GM23338 (cell line): Measurements from ENCODE around the gene PDE4B. TPM values are rescaled to one million over a fixed set of nuclear protein-coding genes. Genes with fewer than 3 reads are reported as not detected.

Experiments used
- ATAC-seq: fragments of 200-7000 bp; cut with Tn5 transposase; 3 replicates; pipeline ENCODE4 v1.9.1; 2020
- DNase-seq: peaks from one replicate; pipeline ENCODE4 v3.0.0-alpha.2; 2015; ENCODE audit warnings: low spot score
- H2AFZ ChIP-seq: fragments of 200-600 bp; sonication (generic); 2 replicates; pipeline ENCODE4 v1.8.0; 2016; ENCODE audit warnings: antibody characterized with exemption, mild to moderate bottlenecking, moderate library complexity
- H3F3A ChIP-seq: fragments of 200-600 bp; sonication (generic); replicated peaks from 2 replicates; pipeline ENCODE4 v1.8.0; 2017; ENCODE audit warnings: antibody characterized with exemption, mixed run types, low read depth
- H3K27ac ChIP-seq: fragments of 200-600 bp; sonication (generic); 2 replicates; pipeline ENCODE4 v1.6.1; 2016; ENCODE audit warnings: low read depth
- H3K27me3 ChIP-seq: fragments of 200-600 bp; sonication (generic); 2 replicates; pipeline ENCODE4 v1.8.0; 2016; ENCODE audit warnings: mild to moderate bottlenecking, mixed run types, moderate library complexity; ENCODE audit not compliant: insufficient read depth
- H3K36me3 ChIP-seq: fragments of 200-600 bp; sonication (generic); 2 replicates; pipeline ENCODE4 v1.8.0; 2016; ENCODE audit warnings: mild to moderate bottlenecking; ENCODE audit not compliant: insufficient read depth
- H3K4me1 ChIP-seq: fragments of 200-600 bp; sonication (generic); 2 replicates; pipeline ENCODE4 v1.8.0; 2016; ENCODE audit warnings: mild to moderate bottlenecking, moderate library complexity; ENCODE audit not compliant: insufficient read depth
- H3K4me2 ChIP-seq: fragments of 200-600 bp; sonication (generic); 2 replicates; pipeline ENCODE4 v1.7.1; 2017; ENCODE audit warnings: mixed run types
- H3K4me3 ChIP-seq: fragments of 200-600 bp; sonication (generic); 2 replicates; pipeline ENCODE4 v1.6.1; 2016; ENCODE audit warnings: mixed run types
- H3K79me2 ChIP-seq: fragments of 200-600 bp; sonication (generic); replicated peaks from 2 replicates; pipeline ENCODE4 v1.8.0; 2017; ENCODE audit warnings: mild to moderate bottlenecking; ENCODE audit not compliant: insufficient read depth
- H3K9me2 ChIP-seq: fragments of 200-600 bp; sonication (generic); 2 replicates; pipeline ENCODE4 v1.8.0; 2017; ENCODE audit not compliant: insufficient read depth
- H4K20me1 ChIP-seq: fragments of 200-600 bp; sonication (generic); replicated peaks from 2 replicates; pipeline ENCODE4 v1.8.0; 2017; ENCODE audit warnings: mild to moderate bottlenecking; ENCODE audit not compliant: insufficient read depth
- H3K27ac Mint-ChIP-seq: 2 replicates; pipeline ENCODE4 v1.8.0; 2020; ENCODE audit warnings: inconsistent platforms, mild to moderate bottlenecking, moderate library complexity, mixed read lengths
- H3K27me3 Mint-ChIP-seq: 3 replicates; pipeline ENCODE4 v1.8.0; 2022; ENCODE audit warnings: low read depth, mild to moderate bottlenecking, moderate library complexity, mixed read lengths, inconsistent platforms; ENCODE audit not compliant: insufficient read depth, poor library complexity
- H3K36me3 Mint-ChIP-seq: 3 replicates; pipeline ENCODE4 v1.8.0; 2021; ENCODE audit warnings: low read depth, mild to moderate bottlenecking, inconsistent platforms, moderate library complexity, mixed read lengths
- H3K4me1 Mint-ChIP-seq: 3 replicates; pipeline ENCODE4 v1.8.0; 2020; ENCODE audit warnings: mild to moderate bottlenecking, inconsistent platforms, mixed read lengths
- H3K4me3 Mint-ChIP-seq: 3 replicates; pipeline ENCODE4 v1.8.0; 2021; ENCODE audit warnings: moderate library complexity, mild to moderate bottlenecking, inconsistent platforms, mixed read lengths
- H3K9me3 Mint-ChIP-seq: 3 replicates; pipeline ENCODE4 v1.8.0; 2020; ENCODE audit warnings: moderate library complexity, mild to moderate bottlenecking, inconsistent platforms, mixed read lengths
- EZH2 ChIP-seq: fragments of 200-600 bp; sonication (generic); IDR thresholded peaks from one replicate; pipeline ENCODE4 v1.8.0; 2017; ENCODE audit warnings: antibody characterized with exemption, mild to moderate bottlenecking, low read depth; ENCODE audit not compliant: unreplicated experiment
- EZH2phosphoT487 ChIP-seq: fragments of 200-600 bp; sonication (generic); IDR thresholded peaks from one replicate; pipeline ENCODE4 v1.8.1; 2018; ENCODE audit warnings: antibody characterized with exemption; ENCODE audit not compliant: unreplicated experiment
- ZNF114 ChIP-seq: fragments of 250-450 bp; sonication (Bioruptor Pico); IDR thresholded peaks from 2 replicates; pipeline ENCODE4 v1.5.0; 2020; ENCODE audit warnings: mild to moderate bottlenecking, moderate library complexity
- polyA plus RNA-seq: library from polyadenylated mRNA; unstranded; fragments of >200 nt; fragmentation: Nextera tagmentation; extraction: Ambion mirVana; gene quantifications from 2 replicates; pipeline ENCODE4 v1.2.1, GENCODE V29; 2016
- total RNA-seq: library from RNA; depleted of rRNA; stranded (reverse); fragments of >200 nt; shearing (Covaris generic); gene quantifications from 2 replicates; pipeline ENCODE4 v1.2.3, GENCODE V29; 2014
- TF ChIP-seq, protein P1 (sequence below): fragments of 250-450 bp; sonication (Bioruptor Pico); IDR thresholded peaks from 2 replicates; pipeline ENCODE4 v1.5.0; 2020; ENCODE audit warnings: mild to moderate bottlenecking, moderate library complexity
- TF ChIP-seq, protein P2 (sequence below), 2 experiments: fragments of 200-600 bp in 1 of 2; sonication (generic) in 1 of 2; conservative IDR thresholded peaks; 2 replicates each; pipeline versions ENCODE4 v1.5.1 to v1.6.1; 2016 to 2017; ENCODE audit warnings: antibody characterized with exemption in 2 of 2, low read depth in 2 of 2, mild to moderate bottlenecking in 2 of 2, moderate library complexity in 1 of 2
- TF ChIP-seq, protein P3 (sequence below): IDR thresholded peaks from 2 replicates; pipeline ENCODE4 v1.6.1; 2016; ENCODE audit warnings: antibody characterized with exemption

PDE4B gene
- total and polyA plus RNA-seq, 2 experiments from 2014 or later, result 14.0 to 25.6 TPM

DNA sequence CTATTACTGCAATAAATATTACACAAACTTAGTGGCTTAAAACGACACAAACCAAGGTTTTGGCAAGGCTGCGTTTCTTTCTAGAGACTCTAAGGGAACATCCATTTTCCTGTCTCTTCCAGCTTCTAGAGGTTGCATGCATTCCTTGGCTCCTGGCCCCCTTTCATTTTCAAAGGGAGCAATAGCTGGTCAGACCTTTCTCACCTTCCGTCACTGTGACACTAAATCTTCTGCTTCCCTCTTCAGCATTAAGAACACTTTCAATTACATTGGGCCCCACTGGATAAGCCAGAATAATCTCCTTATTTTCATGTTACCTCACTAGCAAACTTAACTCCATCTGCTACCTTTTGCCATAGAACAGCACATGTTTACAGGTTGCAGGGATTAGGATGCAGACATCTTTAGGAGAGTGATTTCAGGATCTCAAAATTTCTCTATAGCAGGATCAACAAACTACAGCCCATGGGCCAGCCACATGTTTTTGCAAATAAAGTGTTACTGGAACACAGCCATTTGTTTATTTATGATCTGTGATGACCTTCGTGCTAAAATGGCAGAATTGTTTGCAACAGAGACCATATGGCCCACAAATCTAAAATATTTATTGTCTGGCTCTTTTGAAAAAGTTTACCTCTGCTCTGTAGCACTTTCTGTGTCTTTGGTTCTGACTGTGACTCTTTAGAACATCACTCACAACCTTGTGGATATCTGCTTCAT is 519.7 kb downstream of the PDE4B start (continued):
- TF ChIP-seq, protein P1, sequence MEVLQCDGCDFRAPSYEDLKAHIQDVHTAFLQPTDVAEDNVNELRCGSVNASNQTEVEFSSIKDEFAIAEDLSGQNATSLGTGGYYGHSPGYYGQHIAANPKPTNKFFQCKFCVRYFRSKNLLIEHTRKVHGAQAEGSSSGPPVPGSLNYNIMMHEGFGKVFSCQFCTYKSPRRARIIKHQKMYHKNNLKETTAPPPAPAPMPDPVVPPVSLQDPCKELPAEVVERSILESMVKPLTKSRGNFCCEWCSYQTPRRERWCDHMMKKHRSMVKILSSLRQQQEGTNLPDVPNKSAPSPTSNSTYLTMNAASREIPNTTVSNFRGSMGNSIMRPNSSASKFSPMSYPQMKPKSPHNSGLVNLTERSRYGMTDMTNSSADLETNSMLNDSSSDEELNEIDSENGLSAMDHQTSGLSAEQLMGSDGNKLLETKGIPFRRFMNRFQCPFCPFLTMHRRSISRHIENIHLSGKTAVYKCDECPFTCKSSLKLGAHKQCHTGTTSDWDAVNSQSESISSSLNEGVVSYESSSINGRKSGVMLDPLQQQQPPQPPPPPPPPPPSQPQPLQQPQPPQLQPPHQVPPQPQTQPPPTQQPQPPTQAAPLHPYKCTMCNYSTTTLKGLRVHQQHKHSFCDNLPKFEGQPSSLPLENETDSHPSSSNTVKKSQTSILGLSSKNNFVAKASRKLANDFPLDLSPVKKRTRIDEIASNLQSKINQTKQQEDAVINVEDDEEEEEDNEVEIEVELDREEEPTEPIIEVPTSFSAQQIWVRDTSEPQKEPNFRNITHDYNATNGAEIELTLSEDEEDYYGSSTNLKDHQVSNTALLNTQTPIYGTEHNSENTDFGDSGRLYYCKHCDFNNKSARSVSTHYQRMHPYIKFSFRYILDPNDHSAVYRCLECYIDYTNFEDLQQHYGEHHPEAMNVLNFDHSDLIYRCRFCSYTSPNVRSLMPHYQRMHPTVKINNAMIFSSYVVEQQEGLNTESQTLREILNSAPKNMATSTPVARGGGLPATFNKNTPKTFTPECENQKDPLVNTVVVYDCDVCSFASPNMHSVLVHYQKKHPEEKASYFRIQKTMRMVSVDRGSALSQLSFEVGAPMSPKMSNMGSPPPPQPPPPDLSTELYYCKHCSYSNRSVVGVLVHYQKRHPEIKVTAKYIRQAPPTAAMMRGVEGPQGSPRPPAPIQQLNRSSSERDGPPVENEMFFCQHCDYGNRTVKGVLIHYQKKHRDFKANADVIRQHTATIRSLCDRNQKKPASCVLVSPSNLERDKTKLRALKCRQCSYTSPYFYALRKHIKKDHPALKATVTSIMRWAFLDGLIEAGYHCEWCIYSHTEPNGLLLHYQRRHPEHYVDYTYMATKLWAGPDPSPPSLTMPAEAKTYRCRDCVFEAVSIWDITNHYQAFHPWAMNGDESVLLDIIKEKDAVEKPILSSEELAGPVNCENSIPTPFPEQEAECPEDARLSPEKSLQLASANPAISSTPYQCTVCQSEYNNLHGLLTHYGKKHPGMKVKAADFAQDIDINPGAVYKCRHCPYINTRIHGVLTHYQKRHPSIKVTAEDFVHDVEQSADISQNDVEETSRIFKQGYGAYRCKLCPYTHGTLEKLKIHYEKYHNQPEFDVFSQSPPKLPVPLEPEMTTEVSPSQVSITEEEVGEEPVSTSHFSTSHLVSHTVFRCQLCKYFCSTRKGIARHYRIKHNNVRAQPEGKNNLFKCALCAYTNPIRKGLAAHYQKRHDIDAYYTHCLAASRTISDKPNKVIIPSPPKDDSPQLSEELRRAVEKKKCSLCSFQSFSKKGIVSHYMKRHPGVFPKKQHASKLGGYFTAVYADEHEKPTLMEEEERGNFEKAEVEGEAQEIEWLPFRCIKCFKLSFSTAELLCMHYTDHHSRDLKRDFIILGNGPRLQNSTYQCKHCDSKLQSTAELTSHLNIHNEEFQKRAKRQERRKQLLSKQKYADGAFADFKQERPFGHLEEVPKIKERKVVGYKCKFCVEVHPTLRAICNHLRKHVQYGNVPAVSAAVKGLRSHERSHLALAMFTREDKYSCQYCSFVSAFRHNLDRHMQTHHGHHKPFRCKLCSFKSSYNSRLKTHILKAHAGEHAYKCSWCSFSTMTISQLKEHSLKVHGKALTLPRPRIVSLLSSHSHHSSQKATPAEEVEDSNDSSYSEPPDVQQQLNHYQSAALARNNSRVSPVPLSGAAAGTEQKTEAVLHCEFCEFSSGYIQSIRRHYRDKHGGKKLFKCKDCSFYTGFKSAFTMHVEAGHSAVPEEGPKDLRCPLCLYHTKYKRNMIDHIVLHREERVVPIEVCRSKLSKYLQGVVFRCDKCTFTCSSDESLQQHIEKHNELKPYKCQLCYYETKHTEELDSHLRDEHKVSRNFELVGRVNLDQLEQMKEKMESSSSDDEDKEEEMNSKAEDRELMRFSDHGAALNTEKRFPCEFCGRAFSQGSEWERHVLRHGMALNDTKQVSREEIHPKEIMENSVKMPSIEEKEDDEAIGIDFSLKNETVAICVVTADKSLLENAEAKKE (CRISPR knock-in tag), result no peak
- TF ChIP-seq, protein P2, sequence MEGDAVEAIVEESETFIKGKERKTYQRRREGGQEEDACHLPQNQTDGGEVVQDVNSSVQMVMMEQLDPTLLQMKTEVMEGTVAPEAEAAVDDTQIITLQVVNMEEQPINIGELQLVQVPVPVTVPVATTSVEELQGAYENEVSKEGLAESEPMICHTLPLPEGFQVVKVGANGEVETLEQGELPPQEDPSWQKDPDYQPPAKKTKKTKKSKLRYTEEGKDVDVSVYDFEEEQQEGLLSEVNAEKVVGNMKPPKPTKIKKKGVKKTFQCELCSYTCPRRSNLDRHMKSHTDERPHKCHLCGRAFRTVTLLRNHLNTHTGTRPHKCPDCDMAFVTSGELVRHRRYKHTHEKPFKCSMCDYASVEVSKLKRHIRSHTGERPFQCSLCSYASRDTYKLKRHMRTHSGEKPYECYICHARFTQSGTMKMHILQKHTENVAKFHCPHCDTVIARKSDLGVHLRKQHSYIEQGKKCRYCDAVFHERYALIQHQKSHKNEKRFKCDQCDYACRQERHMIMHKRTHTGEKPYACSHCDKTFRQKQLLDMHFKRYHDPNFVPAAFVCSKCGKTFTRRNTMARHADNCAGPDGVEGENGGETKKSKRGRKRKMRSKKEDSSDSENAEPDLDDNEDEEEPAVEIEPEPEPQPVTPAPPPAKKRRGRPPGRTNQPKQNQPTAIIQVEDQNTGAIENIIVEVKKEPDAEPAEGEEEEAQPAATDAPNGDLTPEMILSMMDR (conservative IDR thresholded peaks at IDR 0.05; ENCODE audit: low read depth in 2 of 2), result no peak

DNA sequence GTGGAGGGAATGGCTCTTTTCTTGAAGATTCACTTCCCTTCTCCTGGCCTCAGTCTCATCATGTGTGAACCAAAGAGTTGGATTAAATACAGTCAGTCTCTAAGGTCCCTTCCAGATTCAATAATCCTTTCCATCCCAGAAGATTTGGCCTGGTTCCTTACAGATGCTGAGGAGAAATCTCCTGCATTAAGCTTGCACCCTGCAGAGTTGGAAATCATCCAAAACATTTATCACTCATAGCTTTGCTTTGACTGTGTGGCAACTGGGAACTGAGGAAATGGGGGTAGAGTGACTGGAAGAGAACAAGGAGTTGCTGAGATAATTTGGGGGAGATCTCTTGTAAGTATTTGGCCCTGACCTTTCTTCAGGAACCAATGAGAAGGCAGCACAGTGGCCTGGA is 520.7 kb downstream of the PDE4B start:
- Histone ChIP-seq H3K36me3 (no peaks in the 10 kb centered on the region), H3F3A (no peaks in the 10 kb centered on the region), H3K4me1 (no peaks in the 10 kb centered on the region), H2AFZ (no peak overlapping the region), H3K9me2 (peaks cover 17% of the 10 kb centered on the region; the same call in 1 of the 2 replicates), H3K27me3 (no peaks in the 10 kb centered on the region), H3K79me2 (no peaks in the 10 kb centered on the region), H3K27ac (no peak overlapping the region), H4K20me1 (no peaks in the 10 kb centered on the region), H3K4me2 (no peak overlapping the region), H3K4me3 (no peak overlapping the region)
- no peak overlapping the region for H3K4me3 Mint-ChIP-seq
- no peak overlapping the region for H3K27ac Mint-ChIP-seq
- H3K27me3 Mint-ChIP-seq, result no peaks in the 10 kb centered on the region
- ATAC-seq (no peak), DNase-seq (no peak)
- TF ChIP-seq EZH2 (no peak), EZH2phosphoT487 (no peak), ZNF114 (CRISPR knock-in tag) (no peak)
- TF ChIP-seq, protein P3, sequence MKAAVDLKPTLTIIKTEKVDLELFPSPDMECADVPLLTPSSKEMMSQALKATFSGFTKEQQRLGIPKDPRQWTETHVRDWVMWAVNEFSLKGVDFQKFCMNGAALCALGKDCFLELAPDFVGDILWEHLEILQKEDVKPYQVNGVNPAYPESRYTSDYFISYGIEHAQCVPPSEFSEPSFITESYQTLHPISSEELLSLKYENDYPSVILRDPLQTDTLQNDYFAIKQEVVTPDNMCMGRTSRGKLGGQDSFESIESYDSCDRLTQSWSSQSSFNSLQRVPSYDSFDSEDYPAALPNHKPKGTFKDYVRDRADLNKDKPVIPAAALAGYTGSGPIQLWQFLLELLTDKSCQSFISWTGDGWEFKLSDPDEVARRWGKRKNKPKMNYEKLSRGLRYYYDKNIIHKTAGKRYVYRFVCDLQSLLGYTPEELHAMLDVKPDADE, result no peak
- TF ChIP-seq, protein P2 (conservative IDR thresholded peaks at IDR 0.05; ENCODE audit: low read depth in 2 of 2), result no peak
- no peaks in the 10 kb centered on the region for H3K4me1 Mint-ChIP-seq
- no peaks in the 10 kb centered on the region; the same call in 2 of the 3 replicates for H3K36me3 Mint-ChIP-seq
- H3K9me3 Mint-ChIP-seq, result no peaks in the 10 kb centered on the region
